ENCODE measurements around the gene NUP214.
"Not testable (repeated sequence)": the region's sequence is repeated elsewhere in the genome, so short reads cannot be mapped to it uniquely, and the experiment has no call there.

Gene NUP214

DNA sequence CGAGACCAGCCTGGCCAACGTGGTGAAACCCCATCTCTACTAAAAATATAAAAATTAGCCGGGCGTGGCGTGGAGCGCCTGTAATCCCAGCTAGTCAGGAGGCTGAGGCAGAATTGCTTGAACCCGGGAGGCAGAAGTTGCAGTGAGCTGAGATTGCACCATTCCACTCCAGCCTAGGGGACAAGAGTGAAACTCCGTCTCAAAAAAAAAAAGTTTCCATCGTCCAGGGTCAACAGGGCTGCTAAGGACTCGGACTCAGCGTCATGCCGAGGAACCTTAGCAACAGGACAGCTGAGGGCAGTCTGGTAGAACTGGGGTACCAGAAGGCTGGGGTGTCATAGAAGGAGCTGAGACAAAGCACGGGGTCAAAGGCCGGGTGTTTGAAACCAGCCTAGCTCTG, 129.2 kb downstream of the NUP214 start:
- Mint-ChIP-seq H3K36me3 (no peaks in the 10 kb centered on the region), H3K4me1 (ENCODE audit: low read depth) (peaks cover 50% of the 10 kb centered on the region), H3K27me3 (no peaks in the 10 kb centered on the region), H3K9me3 (ENCODE audit: low read depth) (no peaks in the 10 kb centered on the region), H3K27ac (peak overlapping the region; percentile 55), H3K4me3 (no peak overlapping the region)

DNA sequence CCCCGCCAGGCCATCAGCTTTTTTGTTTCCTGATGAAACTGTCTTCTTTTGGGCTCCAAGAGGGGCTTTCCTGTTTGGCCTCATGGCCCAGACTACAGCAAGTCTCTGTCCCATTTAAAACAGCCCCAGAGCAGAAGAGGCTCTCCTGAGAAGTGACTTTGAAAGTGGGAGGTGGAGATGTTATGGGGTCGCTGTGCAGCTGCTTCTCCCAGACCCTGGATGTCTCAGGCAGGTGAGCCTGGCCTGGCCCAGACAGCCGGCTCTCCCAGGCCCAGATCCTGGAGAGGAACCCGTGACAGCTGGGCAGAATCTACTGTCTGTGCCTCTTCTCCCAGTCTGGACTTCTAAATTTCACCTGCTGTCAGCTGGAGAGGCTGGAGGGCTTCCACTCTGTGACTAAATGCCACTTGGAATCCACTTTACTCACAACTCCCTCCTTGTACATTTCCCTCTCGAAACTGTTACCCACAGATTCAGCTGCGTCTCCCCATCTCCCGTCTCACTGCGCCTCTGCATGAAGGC, 130.4 kb downstream of the NUP214 start:
- H3K27ac Mint-ChIP-seq = peak overlapping the region; percentile 96
- peaks cover 56% of the 10 kb centered on the region for H3K4me1 Mint-ChIP-seq (ENCODE audit: low read depth)
- H3K27me3 Mint-ChIP-seq = no peaks in the 10 kb centered on the region
- H3K4me3 Mint-ChIP-seq = peak overlapping the region; percentile 91
- H3K9me3 Mint-ChIP-seq (ENCODE audit: low read depth) = no peaks in the 10 kb centered on the region
- H3K36me3 Mint-ChIP-seq = no peaks in the 10 kb centered on the region

DNA sequence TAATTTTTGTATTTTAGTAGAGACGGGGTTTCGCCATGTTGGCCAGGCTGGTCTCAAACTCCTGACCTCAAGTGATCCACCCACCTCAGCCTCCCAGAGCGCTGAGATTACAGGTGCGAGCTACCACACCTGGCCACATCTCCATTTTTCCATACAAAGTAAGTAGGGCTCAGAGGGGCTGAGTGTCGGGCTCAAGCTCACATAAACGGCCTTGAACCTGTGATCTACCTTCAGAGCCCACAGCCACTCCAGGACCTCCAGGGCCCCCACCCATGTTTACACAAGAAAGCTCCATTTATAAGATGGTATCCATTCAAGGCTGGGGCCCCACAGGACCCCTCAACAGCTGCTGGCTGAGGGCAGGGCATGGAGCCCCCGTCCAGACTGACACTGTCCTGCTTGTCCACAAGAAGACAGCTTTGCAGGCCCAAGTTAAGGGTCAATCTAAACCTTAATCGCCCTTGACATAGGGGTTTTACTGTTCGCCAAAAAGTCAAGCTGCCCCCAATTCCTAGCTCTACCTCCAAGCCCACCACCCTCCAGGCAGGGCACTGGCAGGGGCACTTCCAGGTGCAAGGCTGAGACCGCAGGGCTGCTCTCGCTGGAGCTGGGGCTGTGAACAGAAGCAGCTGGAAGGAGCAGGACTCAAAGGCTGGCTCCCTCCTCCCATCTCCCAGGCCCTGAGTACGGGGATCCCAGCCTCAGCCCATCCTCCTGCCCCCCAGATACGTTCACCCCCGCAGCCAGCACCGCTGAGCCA, 132.1 kb downstream of the NUP214 start:
- H3K27me3 Mint-ChIP-seq = no peaks in the 10 kb centered on the region
- peaks cover under 1% of the 10 kb centered on the region for H3K36me3 Mint-ChIP-seq
- peaks cover 62% of the 10 kb centered on the region for H3K4me1 Mint-ChIP-seq (ENCODE audit: low read depth)
- H3K4me3 Mint-ChIP-seq = peak overlapping the region; percentile 53
- H3K27ac Mint-ChIP-seq = peak overlapping the region; percentile 86
- H3K9me3 Mint-ChIP-seq (ENCODE audit: low read depth) = no peaks in the 10 kb centered on the region

DNA sequence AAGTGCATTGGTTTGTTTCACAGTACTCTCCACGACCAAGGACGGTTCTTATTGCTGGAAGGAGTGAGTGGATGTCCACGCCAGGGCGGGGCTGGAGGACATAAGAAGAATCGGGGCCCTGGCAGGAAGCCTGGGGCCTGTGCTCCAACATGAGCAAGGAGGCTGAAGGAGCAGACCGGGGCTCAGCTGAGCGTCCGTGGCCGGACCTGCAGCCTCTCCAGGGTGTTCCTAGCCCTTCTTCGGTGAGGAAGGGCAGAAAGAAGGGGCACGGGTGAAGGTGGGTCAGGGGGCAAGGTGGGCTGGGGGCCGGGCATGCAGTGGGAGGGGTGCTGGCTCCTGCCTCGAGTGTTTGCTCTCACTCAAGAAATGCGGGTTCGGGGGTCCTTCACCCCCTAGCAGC, 132.8 kb downstream of the NUP214 start:
- peaks cover 4% of the 10 kb centered on the region for H3K36me3 Mint-ChIP-seq
- no peaks in the 10 kb centered on the region for H3K27me3 Mint-ChIP-seq
- peak overlapping the region; percentile 53 for H3K4me3 Mint-ChIP-seq
- H3K27ac Mint-ChIP-seq = peak overlapping the region; percentile 86
- H3K4me1 Mint-ChIP-seq (ENCODE audit: low read depth) = peaks cover 64% of the 10 kb centered on the region
- no peaks in the 10 kb centered on the region for H3K9me3 Mint-ChIP-seq (ENCODE audit: low read depth)

DNA sequence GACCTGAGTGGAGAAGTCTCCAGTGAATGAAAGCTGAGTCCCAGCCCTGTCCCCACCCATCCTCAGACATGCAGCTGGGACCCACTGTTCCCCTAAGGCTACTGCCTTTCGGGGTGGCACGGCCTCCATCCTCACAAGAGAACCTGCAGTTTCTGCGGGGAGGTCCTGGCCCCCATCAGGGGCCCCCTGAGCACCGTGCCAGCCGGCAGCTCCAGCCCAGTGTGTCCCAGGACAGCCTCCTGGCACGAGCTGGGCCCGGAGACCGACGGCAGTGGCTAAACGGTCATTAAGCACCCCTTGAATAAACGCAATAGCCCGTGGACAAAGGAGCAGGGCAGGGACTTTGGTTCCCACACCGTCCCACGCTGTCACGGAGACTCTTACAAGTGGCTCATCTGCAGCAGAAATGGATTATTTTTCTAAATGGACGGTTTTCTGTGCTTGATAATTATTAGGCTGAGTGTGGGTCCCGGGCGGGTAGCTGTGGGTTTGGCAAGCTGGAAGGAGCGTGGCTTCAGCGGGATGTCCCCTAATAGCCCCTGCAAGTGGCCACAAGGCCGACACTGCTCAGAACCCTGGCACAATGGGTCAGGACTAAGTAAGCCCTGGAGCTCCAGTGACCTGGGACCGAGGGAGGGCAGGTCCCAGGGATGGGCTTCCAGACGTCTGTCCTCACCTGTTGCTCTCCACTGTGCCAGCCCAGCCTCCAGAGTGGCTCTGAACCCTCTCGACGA, 133.5 kb downstream of the NUP214 start:
- H3K27ac Mint-ChIP-seq = peak overlapping the region; percentile 43

DNA sequence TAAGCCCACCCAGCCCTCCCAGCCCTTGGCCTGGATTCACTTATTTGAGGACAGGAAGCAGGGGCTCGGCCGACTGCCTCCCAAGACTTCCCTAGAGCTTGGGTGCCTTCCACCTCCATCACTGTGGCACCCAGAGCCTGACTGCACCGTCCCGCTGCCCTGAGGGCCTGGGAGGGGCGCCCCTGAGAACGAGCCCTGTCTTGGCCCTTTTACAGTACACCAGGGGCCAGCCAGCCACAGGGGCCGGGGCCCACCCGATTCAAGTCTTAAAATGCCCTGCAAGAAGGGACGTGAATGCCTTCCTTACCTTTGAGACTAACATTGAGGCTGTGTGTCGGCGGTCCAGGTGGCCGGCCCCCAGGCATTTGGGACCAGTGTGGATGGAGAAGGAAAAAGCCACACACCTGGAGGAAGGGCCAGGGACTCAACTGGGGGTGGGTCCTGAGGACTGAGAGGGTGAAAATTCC, 134.1 kb downstream of the NUP214 start:
- Mint-ChIP-seq H3K27ac (peak overlapping the region; percentile 76), H3K4me3 (no peak overlapping the region), H3K36me3 (peaks cover 4% of the 10 kb centered on the region), H3K4me1 (ENCODE audit: low read depth) (peaks cover 65% of the 10 kb centered on the region), H3K9me3 (ENCODE audit: low read depth) (no peaks in the 10 kb centered on the region), H3K27me3 (no peaks in the 10 kb centered on the region)

More for the DNA sequence above, 133.5 kb downstream of the NUP214 start:
- Mint-ChIP-seq H3K27me3 (no peaks in the 10 kb centered on the region), H3K36me3 (peaks cover 4% of the 10 kb centered on the region), H3K9me3 (ENCODE audit: low read depth) (no peaks in the 10 kb centered on the region), H3K4me1 (ENCODE audit: low read depth) (peaks cover 64% of the 10 kb centered on the region), H3K4me3 (no peak overlapping the region)

DNA sequence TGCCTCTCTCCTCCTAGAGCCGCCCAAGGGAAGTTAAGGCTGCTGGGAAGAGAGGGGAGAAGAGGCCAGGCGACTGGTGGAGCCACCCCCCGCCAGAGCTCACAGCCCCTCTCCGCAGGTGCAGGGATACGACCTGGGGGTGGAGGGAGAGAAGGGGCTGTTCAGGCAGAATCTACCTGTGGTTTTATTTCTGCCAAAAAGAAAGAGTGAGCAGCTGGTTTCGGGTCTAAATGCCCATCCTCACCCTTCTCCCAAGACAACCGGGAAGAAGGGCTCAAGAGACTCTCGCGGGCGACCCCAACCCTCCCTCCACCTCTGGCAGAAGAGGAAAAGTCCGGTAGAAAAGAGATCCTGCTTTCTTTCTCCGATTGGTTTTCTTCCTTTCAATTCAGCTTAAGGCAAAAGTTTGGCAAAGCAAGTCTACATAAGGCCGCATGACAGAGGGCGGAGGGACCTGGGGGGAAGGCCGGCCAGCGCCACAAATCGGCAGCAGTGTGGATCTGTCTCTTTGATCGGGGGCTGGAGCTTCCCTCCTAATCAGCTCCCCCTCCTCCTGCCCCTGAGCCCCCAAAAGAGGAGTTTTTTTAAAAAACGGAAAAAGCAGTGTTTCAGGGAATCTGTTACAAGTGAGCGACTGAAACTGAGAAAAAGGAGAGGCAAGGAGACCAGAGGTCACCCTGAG, 134.7 kb downstream of the NUP214 start:
- Mint-ChIP-seq H3K27ac (peak overlapping the region; percentile 76), H3K4me3 (peak overlapping the region; percentile 17), H3K36me3 (peaks cover 4% of the 10 kb centered on the region), H3K27me3 (no peaks in the 10 kb centered on the region), H3K9me3 (ENCODE audit: low read depth) (no peaks in the 10 kb centered on the region), H3K4me1 (ENCODE audit: low read depth) (peaks cover 67% of the 10 kb centered on the region)

DNA sequence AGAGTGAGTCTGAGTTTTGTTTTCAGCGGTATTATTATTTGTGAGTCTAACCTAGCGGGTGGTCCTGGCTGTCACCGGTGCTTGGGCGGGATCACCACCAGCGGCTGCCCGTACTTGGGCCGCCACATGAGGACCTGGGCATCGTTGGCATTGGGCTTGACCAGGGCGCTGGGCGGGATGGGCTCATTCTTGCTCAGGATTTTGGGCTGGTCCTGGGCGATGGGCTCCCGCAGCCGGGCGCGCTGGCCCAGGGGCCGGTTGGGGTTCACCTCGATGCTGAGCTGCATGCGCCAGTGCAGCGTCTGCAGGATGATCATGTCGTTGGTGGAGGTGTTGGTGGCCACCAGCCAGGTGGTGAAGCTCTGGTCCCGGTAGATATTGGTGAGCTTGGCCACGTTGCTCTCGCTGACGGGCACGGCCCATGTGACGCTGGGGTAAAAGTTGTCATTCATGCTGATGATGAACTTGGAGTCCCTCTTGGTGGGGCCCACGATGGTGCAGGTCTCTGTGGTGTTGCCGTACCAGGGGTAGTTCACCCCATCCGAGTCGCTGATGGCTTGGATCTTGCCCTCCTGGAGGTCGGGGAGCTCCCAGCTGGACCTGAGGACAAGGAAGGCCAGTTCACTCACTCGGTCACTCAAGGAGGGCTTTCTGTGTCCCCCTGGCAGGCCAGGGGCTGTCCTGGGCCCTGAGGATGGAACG, 135.5 kb downstream of the NUP214 start:
- H3K4me3 Mint-ChIP-seq = no peak overlapping the region
- H3K9me3 Mint-ChIP-seq (ENCODE audit: low read depth) = no peaks in the 10 kb centered on the region
- H3K4me1 Mint-ChIP-seq (ENCODE audit: low read depth) = peaks cover 70% of the 10 kb centered on the region
- peaks cover 4% of the 10 kb centered on the region for H3K36me3 Mint-ChIP-seq
- peak overlapping the region; percentile 75 for H3K27ac Mint-ChIP-seq
- no peaks in the 10 kb centered on the region for H3K27me3 Mint-ChIP-seq

DNA sequence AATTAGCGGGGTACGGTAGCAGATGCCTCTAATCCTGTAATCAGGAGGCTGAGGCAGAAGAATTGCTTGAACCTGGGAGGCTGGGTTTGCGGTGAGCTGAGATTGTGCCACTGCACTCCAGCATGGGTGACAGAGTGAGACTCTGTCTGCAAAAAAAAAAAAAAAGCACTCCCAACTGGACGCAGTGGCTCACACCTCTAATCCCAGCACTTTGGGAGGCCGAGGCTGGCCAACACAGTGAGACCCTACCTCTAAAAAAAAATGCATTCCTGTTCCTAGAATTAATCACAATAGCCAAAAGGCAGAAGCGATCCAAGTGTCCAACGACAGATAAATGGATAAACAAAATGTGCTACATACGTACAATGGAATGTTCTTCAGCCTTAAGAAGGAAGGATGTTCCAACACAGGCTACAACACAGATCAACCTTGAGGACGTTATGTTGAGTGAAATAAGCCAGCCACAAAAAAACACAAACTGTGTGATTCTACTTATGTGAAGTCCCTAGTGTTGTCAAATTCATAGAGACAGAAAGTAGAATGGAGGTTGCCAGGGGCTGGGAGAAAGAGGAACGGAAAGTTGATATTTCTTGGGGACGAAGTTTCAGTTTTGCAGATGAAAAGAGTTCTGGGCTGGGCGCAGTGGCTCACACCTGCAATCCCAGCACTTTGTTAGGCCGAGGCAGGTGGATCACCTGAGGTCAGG, 137.1 kb downstream of the NUP214 start:
- peak overlapping the region; percentile 83 for H3K27ac Mint-ChIP-seq
- H3K36me3 Mint-ChIP-seq = peaks cover 4% of the 10 kb centered on the region
- H3K4me3 Mint-ChIP-seq = peak overlapping the region; percentile 72
- no peaks in the 10 kb centered on the region for H3K27me3 Mint-ChIP-seq
- peaks cover 75% of the 10 kb centered on the region for H3K4me1 Mint-ChIP-seq (ENCODE audit: low read depth)
- H3K9me3 Mint-ChIP-seq (ENCODE audit: low read depth) = no peaks in the 10 kb centered on the region

DNA sequence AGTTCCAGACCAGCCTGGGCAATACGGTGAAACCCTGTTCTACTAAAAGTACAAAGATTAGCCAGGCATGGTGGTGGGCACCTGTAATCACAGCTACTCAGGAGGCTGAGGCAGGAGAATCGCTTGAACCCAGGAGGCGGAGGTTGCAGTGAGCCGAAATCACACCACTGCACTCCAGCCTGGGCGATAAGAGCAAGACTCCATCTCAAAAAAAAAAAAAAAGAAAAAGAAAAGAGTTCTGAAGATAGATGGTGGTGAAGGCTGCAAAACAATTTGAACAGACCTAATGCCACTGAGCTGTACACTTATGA, 137.6 kb downstream of the NUP214 start:
- Mint-ChIP-seq H3K4me3 (peak overlapping the region; percentile 72), H3K4me1 (ENCODE audit: low read depth) (peaks cover 74% of the 10 kb centered on the region)
- not testable (repeated sequence) for H3K27me3 Mint-ChIP-seq

DNA sequence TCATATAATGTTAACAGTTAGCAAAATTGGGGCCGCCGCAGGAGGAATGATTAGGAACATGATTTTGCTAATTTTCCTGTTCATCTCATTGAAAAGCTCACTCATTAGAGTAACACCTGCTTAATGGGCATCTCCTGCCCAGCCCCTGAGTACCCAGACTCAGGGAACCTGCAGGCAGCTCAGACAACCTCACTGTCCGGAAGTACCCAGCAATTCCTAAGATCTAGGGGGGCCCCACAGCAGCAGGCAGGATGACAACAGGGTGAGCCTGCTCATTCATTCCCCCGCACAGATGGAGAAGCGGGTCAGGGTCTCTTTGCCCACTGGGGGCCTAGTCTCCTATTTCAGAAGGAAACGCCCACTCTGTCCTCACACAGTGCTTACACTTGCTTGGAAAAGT, 138.3 kb downstream of the NUP214 start:
- peaks cover 4% of the 10 kb centered on the region for H3K36me3 Mint-ChIP-seq
- H3K9me3 Mint-ChIP-seq (ENCODE audit: low read depth) = no peaks in the 10 kb centered on the region
- no peaks in the 10 kb centered on the region for H3K27me3 Mint-ChIP-seq
- H3K27ac Mint-ChIP-seq = peak overlapping the region; percentile 97
- peaks cover 78% of the 10 kb centered on the region for H3K4me1 Mint-ChIP-seq (ENCODE audit: low read depth)
- H3K4me3 Mint-ChIP-seq = peak overlapping the region; percentile 69

More for the DNA sequence above, 137.6 kb downstream of the NUP214 start:
- peak overlapping the region; percentile 83 for H3K27ac Mint-ChIP-seq
- not testable (repeated sequence) for H3K36me3 Mint-ChIP-seq; H3K9me3 Mint-ChIP-seq (ENCODE audit: low read depth)

DNA sequence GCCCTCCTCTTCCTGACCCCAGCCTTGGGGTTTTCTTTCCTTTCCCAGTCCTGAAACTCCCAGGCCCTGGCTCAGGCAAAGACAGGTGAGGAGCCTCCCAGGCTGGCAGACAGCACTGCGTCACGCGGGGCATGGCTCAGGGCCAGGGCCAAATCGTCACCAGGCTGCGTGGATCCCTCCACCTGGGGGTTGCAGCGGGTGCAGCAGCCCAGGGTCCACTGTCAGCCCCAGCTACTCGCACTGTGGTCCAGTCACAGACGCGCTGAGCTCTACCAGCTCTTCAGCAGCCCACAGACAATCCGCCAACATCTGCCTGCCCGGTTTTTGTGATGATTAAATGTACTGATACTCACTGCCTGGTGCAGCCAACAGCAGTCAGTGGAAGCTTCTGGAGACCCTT, 138.8 kb downstream of the NUP214 start:
- Mint-ChIP-seq H3K27ac (peak overlapping the region; percentile 97), H3K4me3 (peak overlapping the region; percentile 69), H3K36me3 (peaks cover 4% of the 10 kb centered on the region), H3K27me3 (no peaks in the 10 kb centered on the region), H3K9me3 (ENCODE audit: low read depth) (no peaks in the 10 kb centered on the region), H3K4me1 (ENCODE audit: low read depth) (peaks cover 81% of the 10 kb centered on the region)

DNA sequence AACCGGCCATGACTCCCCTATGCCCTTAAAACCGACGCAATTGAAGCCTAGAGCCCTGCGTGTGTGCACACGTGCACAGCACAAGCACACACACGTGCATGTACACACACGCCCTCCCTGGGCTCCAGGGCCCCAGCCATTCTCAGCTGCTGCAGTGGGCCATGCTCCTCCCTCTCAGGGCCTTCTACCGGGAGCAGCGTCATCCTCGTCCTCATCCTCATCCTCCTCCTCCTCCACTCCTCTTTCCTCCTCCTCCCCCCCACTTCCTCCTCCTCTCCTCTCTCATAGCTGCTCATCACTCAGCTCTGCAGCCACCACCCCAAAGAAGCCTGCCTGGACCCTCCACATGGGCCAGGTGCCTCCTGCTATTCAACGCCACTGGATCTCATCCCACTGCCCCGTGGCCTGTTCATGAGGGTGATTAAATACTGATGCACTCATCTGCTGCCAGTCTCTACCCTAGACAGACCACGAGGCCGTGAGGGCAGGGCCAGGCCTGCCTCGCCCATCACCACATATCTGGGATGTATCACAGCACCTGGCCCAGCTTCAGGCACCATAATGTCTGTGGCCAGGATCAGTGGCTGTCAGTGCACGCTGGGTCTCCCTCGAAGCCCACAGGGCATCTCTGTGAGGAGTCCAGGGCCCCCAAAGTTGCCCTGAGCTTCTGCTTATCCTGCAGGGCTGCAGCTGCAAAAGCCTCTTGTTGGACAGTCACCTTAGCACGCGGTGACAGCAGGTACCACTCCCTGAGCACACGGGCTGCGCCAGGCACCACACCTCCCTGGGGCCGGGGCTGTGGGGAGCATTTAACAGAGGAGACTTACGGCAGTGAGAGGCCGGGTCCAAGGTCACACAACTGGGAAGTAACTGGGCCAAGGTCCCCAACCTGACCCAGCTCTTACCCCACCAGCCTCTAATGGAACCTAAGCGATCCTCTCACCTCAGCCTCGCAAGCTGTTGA, 141.2 kb downstream of the NUP214 start:
- H3K9me3 Mint-ChIP-seq (ENCODE audit: low read depth) = no peaks in the 10 kb centered on the region
- peak overlapping the region; percentile 69 for H3K4me3 Mint-ChIP-seq
- peaks cover 85% of the 10 kb centered on the region for H3K4me1 Mint-ChIP-seq (ENCODE audit: low read depth)
- peak overlapping the region; percentile 97 for H3K27ac Mint-ChIP-seq
- H3K36me3 Mint-ChIP-seq = peaks cover 7% of the 10 kb centered on the region
- H3K27me3 Mint-ChIP-seq = no peaks in the 10 kb centered on the region
